ENCODE measurements around the gene UBE2O.

The UBE2O gene

GRCh38 chr17:76388966-76389888 is 63.7 kb downstream of the UBE2O start:
- no peak for DNase-seq (ENCODE audit: low read depth in 2 of 2)

GRCh38 chr17:76386966-76387765 is 65.8 kb downstream of the UBE2O start:
- DNase-seq (ENCODE audit: low read depth in 2 of 2) = no peak

DNA sequence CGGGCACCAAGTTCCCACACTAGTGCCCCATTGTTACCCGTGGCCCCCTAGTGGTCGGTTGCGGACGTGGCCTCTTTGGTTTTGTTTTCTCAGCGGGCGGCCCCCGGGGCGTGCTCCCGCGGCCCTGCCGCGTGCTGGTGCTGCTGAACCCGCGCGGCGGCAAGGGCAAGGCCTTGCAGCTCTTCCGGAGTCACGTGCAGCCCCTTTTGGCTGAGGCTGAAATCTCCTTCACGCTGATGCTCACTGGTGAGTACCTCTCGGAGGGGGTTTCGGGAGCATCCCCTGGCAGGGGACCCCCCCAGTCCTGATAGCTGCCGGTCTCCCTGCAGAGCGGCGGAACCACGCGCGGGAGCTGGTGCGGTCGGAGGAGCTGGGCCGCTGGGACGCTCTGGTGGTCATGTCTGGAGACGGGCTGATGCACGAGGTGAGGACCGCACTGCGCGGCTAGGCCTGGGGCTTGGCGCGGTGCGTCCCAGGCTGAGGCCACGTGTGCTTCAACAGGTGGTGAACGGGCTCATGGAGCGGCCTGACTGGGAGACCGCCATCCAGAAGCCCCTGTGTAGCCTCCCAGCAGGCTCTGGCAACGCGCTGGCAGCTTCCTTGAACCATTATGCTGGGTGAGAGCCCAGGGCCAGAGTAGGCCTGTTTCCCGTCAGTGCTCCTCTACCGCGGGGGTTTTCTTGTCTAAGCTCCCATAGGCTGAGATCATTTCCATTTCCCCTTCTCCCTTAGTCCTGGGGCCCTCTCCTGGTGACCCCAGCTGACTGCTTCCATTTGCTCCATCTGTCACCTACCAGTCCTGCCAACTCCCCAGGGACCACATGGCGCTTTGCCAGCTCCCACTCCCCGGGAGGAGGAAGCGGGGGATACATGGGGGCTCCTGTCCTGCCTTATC is 66.8 kb downstream of the UBE2O start:
- DNase-seq (ENCODE audit: low read depth in 2 of 2) = peak; percentile 74 to 75

GRCh38 chr17:76384987-76385891 is 67.7 kb downstream of the UBE2O start:
- peak in 1 of 2 donors; percentile 28 for DNase-seq (ENCODE audit: low read depth in 2 of 2)

- peak; percentile 63 to 64 for DNase-seq (ENCODE audit: low read depth in 2 of 2)
Observed at GRCh38 chr17:76384222-76384986, 68.5 kb downstream of the UBE2O start, which contains the start of gene SPHK1. Gene SPHK1 (plus strand): TSS chr17:76384609. CDS start chr17:76385645, 1,036 bp downstream.

DNA sequence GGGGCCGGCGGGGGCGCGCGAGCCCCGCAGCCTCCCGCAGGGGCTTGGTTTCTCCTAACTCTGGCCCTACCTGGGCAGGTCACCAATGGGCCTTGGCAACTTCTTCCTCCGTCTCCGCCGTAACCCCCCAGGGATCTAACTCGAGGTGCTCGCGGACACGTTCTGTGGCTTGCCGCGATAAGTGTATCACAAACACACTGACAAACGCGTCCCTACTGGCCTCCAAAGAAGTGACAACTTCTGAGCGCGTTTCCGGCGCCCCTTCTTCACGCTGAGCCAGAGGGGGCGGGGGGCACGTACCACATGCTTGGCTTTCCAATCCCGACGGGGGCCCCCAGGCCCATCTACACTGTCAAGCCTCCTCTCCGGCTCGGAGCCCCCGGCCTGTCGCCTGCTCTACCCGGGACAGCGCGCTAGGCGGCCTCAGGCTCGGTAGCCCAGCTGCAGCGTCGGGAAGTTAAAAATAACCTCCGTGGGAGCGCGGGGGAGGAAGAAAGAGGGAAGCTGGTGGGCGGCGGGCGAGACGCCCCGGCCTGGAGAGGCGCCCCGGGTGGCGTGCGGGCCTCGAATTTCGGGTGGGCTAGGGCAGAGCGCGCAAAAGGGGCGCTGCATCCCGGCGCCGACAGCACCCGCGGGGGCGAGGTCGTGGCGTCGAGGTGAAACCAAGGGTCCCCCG is 69.3 kb downstream of the UBE2O start:
- DNase-seq (ENCODE audit: low read depth in 2 of 2) = peak in 1 of 2 donors; percentile 33

DNA sequence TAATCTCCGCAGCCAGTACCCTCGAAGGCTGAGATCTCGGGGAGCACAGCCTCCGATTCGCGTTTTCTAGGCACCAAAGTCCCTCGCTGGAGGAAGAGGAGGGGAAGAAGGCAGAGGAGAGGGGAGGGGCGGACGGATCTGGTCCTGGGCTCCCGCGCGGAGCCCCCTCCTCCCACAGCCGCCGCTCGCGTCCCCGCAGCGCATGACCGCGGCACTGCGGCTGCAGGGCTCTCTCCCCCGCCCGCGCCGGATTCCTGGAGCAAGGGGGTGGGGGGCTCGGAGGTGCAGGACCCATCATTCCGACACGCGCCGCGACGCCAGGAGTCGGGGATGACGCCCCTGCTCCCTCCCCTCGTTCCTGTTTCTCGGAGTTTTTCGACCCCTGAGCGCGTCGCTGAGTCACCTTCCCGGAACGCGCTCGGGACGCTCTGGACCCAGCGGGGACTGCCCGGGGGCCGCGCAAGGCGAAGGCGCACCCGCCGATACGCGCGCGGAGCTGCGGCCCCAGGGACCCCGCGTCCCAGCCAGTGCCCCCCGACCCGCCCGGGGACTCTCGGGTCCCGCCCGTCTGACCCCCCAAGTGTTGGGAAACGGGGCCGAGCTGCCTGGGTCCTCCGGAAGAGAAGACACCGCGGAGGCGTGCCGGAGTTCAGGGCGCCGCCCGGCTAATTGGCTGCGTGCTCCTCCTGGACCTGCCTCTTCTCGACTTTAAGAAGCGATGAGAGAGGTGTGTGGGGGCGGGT is 70.0 kb downstream of the UBE2O start:
- DNase-seq (ENCODE audit: low read depth in 2 of 2) = peak; percentile 53 to 62

DNA sequence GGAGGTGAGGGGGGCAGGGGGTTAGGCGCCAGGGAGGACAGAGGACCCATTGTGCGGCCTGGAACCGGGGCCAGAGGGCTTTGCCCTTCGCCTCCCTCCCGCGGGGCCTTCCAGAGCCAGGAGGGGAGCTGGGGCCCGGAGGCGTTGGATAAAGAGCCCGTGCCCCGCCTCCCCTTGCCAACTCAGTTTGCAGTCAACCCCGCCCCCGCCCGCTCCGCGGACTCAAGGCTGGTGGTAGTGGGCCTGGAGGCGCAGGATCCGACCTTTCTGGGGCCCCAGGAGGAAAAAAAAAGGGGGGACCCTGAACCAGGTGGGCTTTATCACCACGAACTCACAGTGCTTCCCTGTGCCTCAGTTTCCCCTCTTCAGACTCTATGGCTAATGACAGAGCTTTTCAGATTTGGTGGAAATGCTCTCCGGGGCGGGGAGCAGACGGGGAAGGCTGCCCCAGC is 70.6 kb downstream of the UBE2O start:
- no peak for DNase-seq (ENCODE audit: low read depth in 2 of 2)

DNA sequence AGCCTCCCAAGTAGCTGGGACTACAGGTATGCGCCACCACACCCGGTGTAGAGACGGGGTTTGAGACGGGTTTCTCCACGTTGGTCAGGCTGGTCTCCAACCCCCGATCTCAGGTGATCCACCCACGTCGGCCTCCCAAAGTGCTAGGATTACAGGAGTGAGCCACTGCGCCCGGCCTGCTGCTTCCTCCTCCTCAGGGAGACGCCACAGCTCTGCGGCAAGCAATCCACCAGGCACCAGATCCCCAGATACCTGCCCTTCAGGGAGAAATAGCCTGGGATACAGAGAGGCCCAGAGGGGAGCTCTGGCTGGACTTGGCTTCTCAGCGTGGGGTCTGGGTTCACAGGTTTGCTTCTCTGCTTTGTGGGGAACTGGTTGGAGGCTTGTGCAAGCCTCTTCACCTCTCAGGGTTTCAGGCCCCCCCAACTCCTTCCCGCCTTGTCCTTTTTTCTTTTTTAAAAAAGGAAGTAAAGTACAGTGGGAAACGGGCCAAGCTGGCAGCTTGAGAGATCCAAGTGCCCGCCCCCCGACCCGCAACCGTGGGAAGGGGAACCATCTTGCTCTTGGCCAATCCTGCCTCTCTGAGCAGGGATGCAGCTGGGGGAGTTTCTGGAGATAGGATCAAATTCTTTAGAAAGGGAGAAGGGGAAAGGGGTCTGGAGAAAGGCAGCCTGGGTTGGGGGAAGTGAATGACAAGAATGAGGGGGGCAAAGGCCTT is 71.2 kb downstream of the UBE2O start:
- DNase-seq (ENCODE audit: low read depth in 2 of 2) = no peak

GRCh38 chr17:76379646-76380376 is 73.1 kb downstream of the UBE2O start:
- no peak for DNase-seq (ENCODE audit: low read depth in 2 of 2)

DNA sequence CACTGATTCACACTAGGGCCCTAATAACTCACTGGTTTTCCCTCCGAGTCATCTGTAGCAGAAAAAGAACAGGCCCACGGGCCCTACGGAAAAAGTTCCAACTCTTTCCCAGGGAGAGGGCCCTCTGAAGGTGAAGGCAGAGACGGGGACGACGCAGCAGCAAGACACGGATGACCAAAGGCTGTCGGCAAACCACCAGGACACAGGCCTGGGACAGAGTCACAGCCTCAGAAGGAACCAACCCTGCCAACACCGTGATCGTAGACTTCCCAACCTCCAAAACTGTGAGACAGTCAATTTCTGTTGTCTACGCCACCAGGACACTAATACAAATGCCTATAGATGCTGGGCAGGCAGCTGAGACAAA is 73.7 kb downstream of the UBE2O start:
- DNase-seq (ENCODE audit: low read depth in 2 of 2) = no peak

GRCh38 chr17:76378548-76379274 is 74.2 kb downstream of the UBE2O start:
- no peak for DNase-seq (ENCODE audit: low read depth in 2 of 2)

DNA sequence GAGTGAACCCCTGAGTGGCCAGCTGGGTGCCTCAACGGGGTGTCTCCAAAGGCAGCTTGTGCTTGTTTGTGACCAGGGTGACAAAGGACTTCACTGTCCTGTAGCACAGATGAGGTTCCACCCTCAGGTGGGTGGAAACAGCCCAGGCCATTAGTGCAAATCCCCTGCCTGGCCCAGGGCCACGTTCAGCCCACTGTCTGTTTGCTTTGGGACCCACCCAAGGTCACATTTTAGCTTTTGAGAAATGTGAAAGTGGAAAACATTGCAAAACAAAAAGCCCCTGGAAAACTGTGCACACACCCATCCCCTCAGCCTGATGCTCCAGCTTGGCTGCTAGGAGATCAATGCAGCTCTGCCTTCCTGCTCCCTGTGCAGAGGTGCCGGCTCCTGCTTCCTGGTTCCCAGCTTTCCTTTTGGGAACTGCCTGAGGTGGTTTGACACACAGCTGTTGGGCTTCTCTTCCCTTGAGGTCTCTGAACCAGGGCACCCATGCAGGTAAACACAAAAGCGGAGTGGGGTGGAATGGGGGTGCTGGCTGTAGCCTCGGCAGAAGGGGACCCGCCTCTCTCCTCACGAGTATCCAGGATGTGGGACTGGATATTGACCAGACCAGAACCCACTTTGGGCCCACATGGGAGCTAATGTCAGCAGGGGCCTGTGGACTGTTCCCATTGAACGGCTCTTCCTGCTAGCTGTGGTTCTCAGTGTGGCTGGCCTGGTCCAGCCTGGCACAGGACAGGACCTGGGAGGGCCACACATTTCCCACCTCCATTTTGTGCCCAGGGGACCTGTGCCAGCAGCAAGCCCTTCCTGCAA is 76.4 kb downstream of the UBE2O start:
- no peak for DNase-seq (ENCODE audit: low read depth in 2 of 2)

GRCh38 chr17:76371656-76372628 is 81.0 kb downstream of the UBE2O start:
- DNase-seq (ENCODE audit: low read depth in 2 of 2) = no peak
